ENCODE results near the gene CNNM3.

Gene CNNM3

GRCh38 chr2:96771796-96772618, 44.1 kb upstream of the CNNM3 start:
- ChIA-PET CTCF (no interaction called here), POLR2A (no interaction called here)
- no peak for DNase-seq (ENCODE audit: low read depth, low spot score)
- TF ChIP-seq, protein P1, sequence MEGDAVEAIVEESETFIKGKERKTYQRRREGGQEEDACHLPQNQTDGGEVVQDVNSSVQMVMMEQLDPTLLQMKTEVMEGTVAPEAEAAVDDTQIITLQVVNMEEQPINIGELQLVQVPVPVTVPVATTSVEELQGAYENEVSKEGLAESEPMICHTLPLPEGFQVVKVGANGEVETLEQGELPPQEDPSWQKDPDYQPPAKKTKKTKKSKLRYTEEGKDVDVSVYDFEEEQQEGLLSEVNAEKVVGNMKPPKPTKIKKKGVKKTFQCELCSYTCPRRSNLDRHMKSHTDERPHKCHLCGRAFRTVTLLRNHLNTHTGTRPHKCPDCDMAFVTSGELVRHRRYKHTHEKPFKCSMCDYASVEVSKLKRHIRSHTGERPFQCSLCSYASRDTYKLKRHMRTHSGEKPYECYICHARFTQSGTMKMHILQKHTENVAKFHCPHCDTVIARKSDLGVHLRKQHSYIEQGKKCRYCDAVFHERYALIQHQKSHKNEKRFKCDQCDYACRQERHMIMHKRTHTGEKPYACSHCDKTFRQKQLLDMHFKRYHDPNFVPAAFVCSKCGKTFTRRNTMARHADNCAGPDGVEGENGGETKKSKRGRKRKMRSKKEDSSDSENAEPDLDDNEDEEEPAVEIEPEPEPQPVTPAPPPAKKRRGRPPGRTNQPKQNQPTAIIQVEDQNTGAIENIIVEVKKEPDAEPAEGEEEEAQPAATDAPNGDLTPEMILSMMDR (IDR thresholded peaks at IDR 0.05; ENCODE audit: insufficient read depth, low read length, missing control alignments), result no peak
- no peak overlapping the region for H3K4me3 ChIP-seq (ENCODE audit: low read depth, low read length)

DNA sequence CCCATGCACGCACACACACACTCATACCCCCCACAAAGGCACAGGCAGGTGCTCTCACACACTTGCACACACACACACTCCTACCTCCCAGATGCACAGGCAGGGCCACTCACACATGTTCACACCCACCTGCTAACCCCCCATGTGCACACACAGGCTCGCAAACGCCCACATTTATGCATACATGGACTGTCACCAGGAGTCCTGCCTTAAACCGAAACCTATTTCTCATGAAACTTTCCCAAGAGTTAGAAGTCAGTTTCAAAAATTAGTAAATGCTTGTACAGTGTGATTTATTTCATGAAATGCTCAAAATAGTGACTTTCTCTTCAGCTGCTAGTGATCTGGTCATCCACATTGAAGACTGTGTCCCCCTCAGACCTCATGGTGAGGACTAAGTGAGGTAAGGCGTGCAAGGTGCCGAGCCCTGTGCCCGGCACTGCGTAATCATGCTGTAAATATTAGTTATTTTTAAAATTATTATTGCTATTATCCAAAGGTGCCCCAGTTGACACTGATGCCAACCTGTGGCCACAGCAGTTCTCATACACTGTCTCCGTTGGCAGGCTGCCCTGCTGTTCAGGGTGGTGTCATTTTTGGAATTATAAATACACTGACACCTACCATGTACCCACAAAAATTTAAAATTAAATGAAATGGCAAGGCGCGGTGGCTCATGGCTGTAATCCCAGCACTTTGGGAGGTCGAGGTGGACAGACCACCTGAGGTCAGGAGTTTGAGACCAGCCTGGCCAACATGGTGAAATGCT, 43.0 kb upstream of the CNNM3 start:
- POLR2A ChIA-PET, result no interaction called here
- TF ChIP-seq, protein P1 (IDR thresholded peaks at IDR 0.05; ENCODE audit: insufficient read depth, low read length, missing control alignments), result no peak
- CTCF ChIA-PET, result interaction anchor here (3.0 to 9.4 kb wide), 2 partner anchors 10 to 12 kb away, joined by 9 to 94 read pairs; partner anchors contain the start of gene CNNM4
- H3K4me3 ChIP-seq (ENCODE audit: low read depth, low read length), result no peak overlapping the region
- no peak for DNase-seq (ENCODE audit: low read depth, low spot score)

DNA sequence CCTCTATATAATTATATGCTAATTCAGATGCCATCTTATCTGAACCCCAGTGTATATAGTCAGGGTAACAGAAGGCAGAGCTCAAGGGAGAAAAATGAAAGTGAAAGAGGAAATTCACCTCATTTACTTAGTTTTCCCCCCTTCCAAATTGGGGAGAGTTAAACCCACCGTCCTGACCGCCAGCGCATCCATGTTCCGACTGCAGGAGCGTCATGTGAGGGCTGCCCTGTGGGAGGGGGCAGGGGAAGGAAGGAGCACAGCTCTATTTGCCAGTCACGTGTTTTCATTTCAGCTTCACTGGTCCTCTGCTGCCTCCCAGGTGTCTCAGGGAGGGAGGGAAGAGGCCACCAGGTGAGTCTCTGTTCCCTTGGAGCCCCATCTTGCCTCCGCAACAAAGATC, 42.1 kb upstream of the CNNM3 start:
- no peak overlapping the region for H3K4me3 ChIP-seq (ENCODE audit: low read depth, low read length)
- DNase-seq (ENCODE audit: low read depth, low spot score), result no peak
- POLR2A ChIA-PET, result no interaction called here
- TF ChIP-seq, protein P1 (IDR thresholded peaks at IDR 0.05; ENCODE audit: insufficient read depth, low read length, missing control alignments), result no peak
- CTCF ChIA-PET, result interaction anchor here (1.2 to 9.4 kb wide), 3 partner anchors 11 to 27 kb away, joined by 3 to 94 read pairs (median 9); partner anchors contain the start of gene CNNM4

- ChIA-PET CTCF (interaction anchor here (1.2 to 9.4 kb wide), 4 partner anchors 10 to 25 kb away, joined by 3 to 94 read pairs (median 6); partner anchors contain the start of gene CNNM4), POLR2A (no interaction called here)
- no peak for DNase-seq (ENCODE audit: low read depth, low spot score)
- TF ChIP-seq, protein P1 (IDR thresholded peaks at IDR 0.05; ENCODE audit: insufficient read depth, low read length, missing control alignments), result no peak
- no peak overlapping the region for H3K4me3 ChIP-seq (ENCODE audit: low read depth, low read length)
Measured at GRCh38 chr2:96775160-96775559, 40.9 kb upstream of the CNNM3 start.

GRCh38 chr2:96783388-96783787, 32.7 kb upstream of the CNNM3 start:
- DNase-seq (ENCODE audit: low read depth, low spot score), result no peak
- TF ChIP-seq, protein P1 (IDR thresholded peaks at IDR 0.05; ENCODE audit: insufficient read depth, low read length, missing control alignments), result no peak
- ChIA-PET POLR2A (no interaction called here), CTCF (interaction anchor here (1.7 to 4.2 kb wide), 3 partner anchors 9 to 21 kb away, joined by 6 to 32 read pairs (median 9); partner anchors contain the start of gene CNNM4)
- no peak overlapping the region for H3K4me3 ChIP-seq (ENCODE audit: low read depth, low read length)

DNA sequence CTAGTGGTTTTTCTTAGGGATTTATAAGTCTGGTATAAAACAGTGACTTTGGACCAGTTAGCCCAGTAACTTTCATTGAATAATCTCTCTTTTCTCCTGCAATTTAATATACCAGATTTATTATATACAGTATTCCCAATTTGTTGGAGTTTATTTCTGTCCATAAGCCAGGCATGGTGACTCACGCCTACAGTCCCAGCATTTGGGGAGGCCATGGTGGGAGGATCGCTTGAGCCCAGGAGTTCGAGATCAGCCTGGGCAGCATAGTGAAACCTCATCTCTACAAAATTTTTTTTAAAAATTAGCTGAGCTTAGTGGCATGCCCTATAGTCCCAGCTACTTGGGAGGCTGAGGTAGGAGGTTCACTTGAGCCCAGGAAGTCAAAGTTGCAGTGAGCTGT, 28.7 kb upstream of the CNNM3 start:
- POLR2A ChIA-PET, result no interaction called here
- DNase-seq (ENCODE audit: low read depth, low spot score), result no peak
- TF ChIP-seq, protein P1 (IDR thresholded peaks at IDR 0.05; ENCODE audit: insufficient read depth, low read length, missing control alignments), result no peak
- H3K4me3 ChIP-seq (ENCODE audit: low read depth, low read length), result no peak overlapping the region
- CTCF ChIA-PET, result interaction anchor here (1.3 to 1.9 kb wide), 2 partner anchors 10 to 13 kb away, joined by 3 to 6 read pairs; no protein-coding TSS in a partner anchor

Data from AG04449 (cell line).